Effector CD8-positive, alpha-beta T cell (primary cell): ENCODE data around the gene MANSC1.
A peak's percentile ranks its signal among the peaks of the same experiment; 100 is the strongest.
"Not testable (repeated sequence)": the region's sequence is repeated elsewhere in the genome, so short reads cannot be mapped to it uniquely, and the experiment has no call there.

Experiments
- DNase-seq: peaks from one replicate; lab custom pipeline; 2025; lab: John Stamatoyannopoulos, UW

MANSC1 gene

GRCh38 chr12:12365931-12366431 is 15.9 kb upstream of the MANSC1 start:
- DNase-seq, result no peak

- DNase-seq, result no peak
Measured at GRCh38 chr12:12365446-12365802, 15.4 kb upstream of the MANSC1 start.

GRCh38 chr12:12364787-12365445 is 14.9 kb upstream of the MANSC1 start:
- DNase-seq, result no peak

- DNase-seq, result no peak
Measured at GRCh38 chr12:12358528-12358927, 8.5 kb upstream of the MANSC1 start.

GRCh38 chr12:12357719-12358461 is 7.8 kb upstream of the MANSC1 start:
- no peak for DNase-seq

GRCh38 chr12:12356896-12357718 is 7.1 kb upstream of the MANSC1 start, which contains the start of gene BORCS5:
BORCS5 (plus strand) TSS chr12:12357078; CDS start chr12:12357452, 374 bp downstream.
- peak; percentile 93 for DNase-seq

- no peak for DNase-seq
Measured at GRCh38 chr12:12356467-12356895, 6.4 kb upstream of the MANSC1 start.

GRCh38 chr12:12353807-12354206 is 3.8 kb upstream of the MANSC1 start:
- no peak for DNase-seq

- DNase-seq, result no peak
Measured at GRCh38 chr12:12353276-12353675, 3.2 kb upstream of the MANSC1 start.

- not testable (repeated sequence) for DNase-seq
Measured at GRCh38 chr12:12351468-12352185, 1.6 kb upstream of the MANSC1 start.

GRCh38 chr12:12350868-12351463 is 924 bp upstream of the MANSC1 start:
- no peak for DNase-seq

- no peak for DNase-seq
Measured at GRCh38 chr12:12338527-12339168, 11.4 kb downstream of the MANSC1 start.

GRCh38 chr12:12336511-12336910 is 13.5 kb downstream of the MANSC1 start:
- DNase-seq, result no peak

- no peak for DNase-seq
Measured at GRCh38 chr12:12336049-12336411, 14.0 kb downstream of the MANSC1 start.

GRCh38 chr12:12334367-12335040 is 15.5 kb downstream of the MANSC1 start:
- peak; percentile 34 for DNase-seq

GRCh38 chr12:12333407-12334366 is 16.4 kb downstream of the MANSC1 start:
- no peak for DNase-seq

- DNase-seq, result no peak
Measured at GRCh38 chr12:12331896-12332295, 18.1 kb downstream of the MANSC1 start.

- no peak for DNase-seq
Measured at GRCh38 chr12:12331244-12331771, 18.7 kb downstream of the MANSC1 start.

GRCh38 chr12:12327802-12328201 is 22.2 kb downstream of the MANSC1 start:
- no peak for DNase-seq
